GM03348 (cell line): ENCODE data around the gene ESYT2.
"Not testable (repeated sequence)": the region's sequence is repeated elsewhere in the genome, so short reads cannot be mapped to it uniquely, and the experiment has no call there.

Source experiments
- DNase-seq: peaks from one replicate; pipeline ENCODE4 v3.0.0; 2012; ENCODE audit warnings: low spot score

Gene ESYT2

DNA sequence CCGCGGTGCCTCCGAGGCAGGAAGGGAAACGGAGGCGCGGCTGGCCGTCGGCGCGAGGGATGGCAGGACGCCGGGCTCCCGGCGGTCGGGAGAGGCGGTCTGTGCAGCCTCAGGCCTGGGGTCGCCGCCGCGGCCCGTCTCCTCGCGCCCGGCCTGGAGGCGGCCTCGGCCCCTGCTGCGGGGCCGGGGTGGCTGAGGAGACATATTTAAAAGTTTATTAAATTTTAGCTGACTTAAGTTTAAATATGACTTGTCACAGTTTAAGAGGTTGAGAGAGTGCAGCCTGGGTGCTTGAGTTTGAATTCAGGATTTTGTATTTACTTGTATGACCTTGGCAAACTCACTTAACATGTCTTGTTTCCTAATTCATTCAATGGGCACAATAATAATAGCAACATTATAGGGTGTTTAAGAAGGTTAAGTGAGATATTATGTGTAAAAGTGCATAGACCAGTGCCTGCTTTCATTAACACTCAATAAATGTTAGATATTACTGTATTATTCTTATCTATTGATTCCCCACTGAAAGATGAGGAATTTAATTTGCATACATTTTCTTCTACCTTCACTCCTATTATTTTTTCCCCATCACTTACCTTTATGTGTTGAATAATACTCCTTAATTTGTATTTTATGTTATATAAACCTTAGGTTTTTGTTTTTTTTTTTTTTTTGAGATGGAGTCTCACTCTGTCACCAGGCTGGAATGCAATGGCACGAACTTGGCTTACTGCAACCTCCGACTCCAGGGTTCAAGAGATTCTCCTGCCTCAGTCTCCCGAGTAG, 27.8 kb upstream of the ESYT2 start:
- DNase-seq = no peak

DNA sequence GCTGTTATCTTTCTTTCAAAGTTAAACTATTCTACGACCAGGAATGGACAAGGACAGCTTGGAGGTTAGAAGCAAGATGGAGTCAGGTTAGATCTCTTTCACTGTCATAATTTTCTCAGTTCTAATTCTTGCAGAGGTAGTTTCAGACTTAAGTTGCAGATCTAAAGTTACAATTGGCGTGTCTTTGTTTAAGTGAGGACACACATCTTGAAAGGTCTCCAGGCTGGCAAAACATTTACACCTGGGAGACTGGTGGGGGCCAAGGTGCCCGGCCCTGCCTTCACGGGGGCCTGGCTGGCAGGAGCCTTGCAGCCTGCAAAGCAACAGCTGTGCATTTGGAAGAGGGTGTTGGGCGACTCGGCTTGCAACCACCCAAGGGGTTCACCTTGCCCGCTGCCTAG, 25.4 kb upstream of the ESYT2 start:
- no peak for DNase-seq

DNA sequence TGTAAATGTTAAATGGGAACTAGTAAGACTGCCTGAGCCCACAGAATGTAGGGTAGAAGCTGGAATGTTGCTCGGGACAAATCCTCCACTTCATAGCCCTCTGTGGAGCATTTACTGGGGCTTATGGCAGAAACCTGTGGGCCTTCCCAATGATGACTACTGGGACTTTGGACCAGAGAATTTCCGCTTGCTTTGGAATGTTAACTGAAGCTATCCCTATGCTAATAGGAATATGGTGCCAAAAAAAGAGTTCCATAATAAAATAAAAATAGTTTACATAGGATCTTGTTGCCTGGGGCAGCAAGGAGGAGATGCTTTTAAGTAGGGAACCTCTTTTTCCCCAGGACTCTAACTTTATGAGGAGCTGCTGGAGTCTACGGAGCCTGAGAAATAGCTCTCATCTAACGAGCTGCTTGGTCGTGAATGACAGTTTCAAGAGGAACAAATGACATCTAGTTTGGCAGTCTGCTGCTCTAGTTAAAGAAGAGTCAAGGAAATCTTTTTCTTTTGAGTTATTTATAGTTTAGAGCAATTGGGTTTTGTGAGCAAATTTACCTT, 21.3 kb upstream of the ESYT2 start:
- no peak for DNase-seq

DNA sequence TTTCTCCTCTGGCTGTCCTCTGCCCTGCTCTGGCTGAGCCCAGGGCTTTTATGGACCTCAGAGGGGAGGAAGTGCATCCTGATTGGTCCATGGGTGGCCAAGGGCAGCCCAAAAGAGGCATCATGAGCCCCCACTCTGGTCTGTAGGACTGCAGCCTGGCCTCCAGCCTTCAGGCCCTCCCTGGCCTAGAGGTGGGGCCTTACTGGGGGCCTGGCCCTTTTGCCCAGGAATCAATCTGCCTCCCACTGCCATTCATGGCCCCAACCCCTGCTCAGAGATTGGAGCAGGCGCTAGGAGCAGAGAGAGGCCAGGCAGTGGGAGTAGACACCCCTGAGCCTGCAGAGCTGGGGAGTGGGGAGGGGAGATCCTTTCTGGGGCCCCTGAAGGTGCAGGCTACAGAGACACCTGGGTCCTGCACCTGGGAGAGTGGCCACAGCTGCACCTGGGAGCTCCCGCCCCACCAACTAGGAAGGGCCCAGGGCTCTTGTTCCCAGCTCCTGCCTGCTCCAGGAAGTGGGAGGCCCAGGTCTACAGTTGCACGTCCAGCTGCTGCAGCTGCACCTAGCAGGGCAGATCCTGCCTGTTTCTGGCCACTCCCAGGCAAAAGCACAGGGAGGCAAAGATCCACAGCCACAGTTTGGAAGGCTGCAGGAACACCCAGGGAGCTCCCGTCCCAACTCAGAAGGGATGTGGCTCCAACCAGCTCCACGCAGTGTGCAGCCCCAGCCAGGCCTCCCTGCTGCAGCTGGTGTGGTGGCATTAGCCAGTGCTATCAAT, 20.6 kb upstream of the ESYT2 start:
- DNase-seq = no peak

DNA sequence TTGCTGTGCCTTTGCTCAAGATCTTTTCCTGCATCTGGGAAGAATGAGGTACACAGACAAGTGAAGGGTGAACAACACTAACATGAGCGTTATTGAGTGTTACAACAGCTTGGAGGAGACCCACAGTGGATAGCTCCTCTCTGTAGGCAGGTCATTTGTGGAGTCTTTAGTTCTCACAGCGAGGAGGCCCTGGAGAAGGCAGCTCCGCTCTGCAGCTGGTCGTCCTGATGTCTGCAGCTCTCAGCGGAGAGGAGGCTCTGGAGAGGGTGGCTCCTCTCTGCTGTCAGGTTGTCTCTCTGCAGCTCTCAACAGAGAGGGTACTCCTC, 20.1 kb upstream of the ESYT2 start:
- DNase-seq = no peak

GRCh38 chr7:158847451-158847866, 18.1 kb upstream of the ESYT2 start:
- no peak for DNase-seq

- DNase-seq = no peak
Measured at GRCh38 chr7:158846304-158846703, 17.0 kb upstream of the ESYT2 start.

GRCh38 chr7:158843771-158844170, 14.5 kb upstream of the ESYT2 start:
- no peak for DNase-seq

- no peak for DNase-seq
Measured at GRCh38 chr7:158842486-158842885, 13.2 kb upstream of the ESYT2 start.

DNA sequence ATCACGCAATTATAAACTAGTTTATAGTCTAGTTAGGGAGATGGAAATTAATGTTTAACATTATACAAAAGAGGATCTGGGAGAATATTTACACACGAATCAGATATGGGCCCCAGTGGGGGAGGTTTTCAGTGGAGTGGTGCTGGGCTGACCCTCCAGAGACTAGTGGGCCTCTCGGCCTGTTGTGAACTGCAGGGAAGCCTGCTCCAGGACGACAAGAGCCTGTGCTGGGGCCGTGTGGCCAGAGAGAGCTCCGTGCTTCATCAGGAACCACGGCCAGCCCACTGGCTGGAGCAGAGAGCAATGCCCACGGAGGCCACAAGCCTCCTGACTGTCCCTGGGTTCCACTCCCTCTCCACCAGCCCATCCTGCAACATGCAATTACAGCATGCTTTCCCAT, 11.3 kb upstream of the ESYT2 start:
- DNase-seq = no peak

- DNase-seq = not testable (repeated sequence)
Measured at GRCh38 chr7:158839177-158839576, 9.9 kb upstream of the ESYT2 start.

- no peak for DNase-seq
Measured at GRCh38 chr7:158837790-158838637, 8.7 kb upstream of the ESYT2 start.

DNA sequence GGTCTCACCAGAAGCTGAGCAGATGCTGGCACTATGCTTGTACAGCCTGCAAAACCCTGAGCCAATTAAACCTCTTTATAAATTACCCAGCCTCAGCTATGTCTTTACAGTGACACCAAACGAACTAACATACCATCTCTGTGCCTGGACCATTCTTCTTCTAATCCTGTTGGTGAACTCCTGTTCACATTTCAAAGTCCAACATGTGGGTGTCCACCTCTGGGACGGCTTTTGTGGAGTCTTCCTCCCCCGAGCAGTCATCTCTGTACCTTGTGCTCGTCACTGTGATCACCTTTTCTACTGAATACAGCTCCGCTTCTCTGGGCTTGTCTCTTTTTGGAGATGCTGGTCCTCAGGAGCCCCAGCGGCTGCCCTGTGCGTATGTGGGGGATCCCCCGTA, 7.4 kb upstream of the ESYT2 start:
- no peak for DNase-seq

DNA sequence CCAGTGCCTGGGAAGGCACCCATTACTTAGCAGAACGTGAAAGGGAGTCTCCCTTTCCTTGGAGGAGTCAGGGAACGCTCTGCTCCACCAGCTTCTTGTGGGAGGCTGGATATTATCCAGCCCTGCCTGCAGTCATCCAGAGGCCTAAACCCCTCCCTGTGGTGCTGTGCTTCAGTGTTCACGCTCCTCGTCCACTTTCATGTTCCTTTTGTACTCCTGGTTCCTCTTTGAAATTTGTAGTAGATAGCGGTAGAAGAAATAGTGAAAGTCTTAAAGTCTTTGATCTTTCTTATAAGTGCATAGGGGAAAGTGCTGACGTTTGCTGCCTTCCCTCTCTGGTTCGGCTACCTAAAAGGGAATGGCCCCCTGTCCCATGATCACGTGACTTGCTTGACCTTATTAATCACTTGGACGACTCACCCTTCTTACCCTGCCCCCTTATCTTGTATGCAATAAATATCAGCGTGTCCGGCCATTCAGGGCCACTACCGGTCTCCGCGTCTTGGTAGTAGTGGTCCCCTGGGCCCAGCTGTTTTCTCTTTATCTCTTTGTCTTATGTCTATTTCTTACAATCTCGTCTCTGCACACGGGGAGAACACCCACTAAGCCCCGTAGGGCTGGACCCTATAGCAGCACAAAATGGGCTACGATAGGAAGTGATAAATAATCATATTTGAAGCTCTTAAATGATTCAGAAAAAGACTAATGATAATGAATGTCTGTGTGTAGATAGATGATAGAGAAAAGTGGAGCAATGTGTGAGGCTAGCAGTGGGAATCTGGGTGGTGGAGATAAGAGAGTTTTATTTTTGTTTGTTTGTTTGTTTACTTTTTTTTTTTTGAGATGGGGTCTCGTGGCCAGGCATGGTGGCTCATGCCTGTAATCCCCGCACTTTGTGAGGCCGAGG, 5.8 kb upstream of the ESYT2 start:
- DNase-seq = no peak

GRCh38 chr7:158832994-158833393, 3.7 kb upstream of the ESYT2 start:
- no peak for DNase-seq

- DNase-seq = no peak
Measured at GRCh38 chr7:158831738-158832091, 2.4 kb upstream of the ESYT2 start.

- DNase-seq = no peak
Measured at GRCh38 chr7:158830211-158830723, 958 bp upstream of the ESYT2 start.

GRCh38 chr7:158829021-158829341, 328 bp downstream of the ESYT2 start:
- DNase-seq = no peak

DNA sequence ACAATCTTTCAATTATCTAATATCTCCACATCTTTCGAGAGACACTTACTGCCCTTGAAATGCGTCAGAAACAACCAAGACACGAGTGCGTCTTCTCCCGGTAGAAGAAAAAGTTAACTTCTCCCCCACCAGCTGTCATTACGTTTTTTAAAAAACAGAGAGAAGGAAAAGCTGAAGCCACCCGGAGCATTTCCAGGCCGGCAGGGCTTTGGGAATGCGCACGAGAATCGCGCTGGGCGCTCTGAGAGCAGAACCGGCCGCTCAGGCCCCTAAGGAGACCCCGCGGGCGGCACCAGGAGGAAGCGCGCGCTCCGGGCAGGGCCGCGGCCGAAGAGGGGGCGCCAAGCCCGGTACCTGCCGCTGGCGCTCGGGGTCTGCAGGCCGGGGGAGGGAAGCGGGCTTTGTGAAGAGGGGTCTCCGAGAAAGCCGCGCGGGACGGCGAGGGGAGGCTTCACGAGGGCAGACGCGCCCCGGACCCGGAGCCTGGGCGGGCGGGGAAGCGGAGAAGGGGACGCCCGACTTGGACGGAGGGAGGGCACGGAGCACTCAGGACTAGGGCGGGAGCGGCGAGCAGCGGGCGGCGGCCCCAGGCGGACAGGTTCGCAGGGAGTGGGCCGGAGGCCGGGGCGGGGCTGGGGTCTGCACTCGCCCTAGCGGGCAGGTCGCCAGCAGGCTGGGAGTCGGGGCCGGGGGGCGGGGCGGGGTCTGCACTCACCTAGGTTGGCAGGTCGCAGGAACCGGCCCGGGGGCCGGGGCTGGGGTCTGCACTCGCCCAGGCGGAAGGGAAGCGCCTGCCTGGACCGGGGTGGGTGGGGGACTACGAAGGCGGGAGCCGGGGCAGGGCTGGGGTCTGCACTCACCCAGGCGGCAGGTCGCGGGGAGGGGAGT, 932 bp downstream of the ESYT2 start:
- DNase-seq = peak; percentile 35

- DNase-seq = no peak
Measured at GRCh38 chr7:158827411-158828132, 1.7 kb downstream of the ESYT2 start.
